HEK293T (cell line): ENCODE data around the gene MAP4K1.

Source experiments
- ARNT ChIP-seq: fragments of 450-650 bp; IDR thresholded peaks from 2 replicates; pipeline ENCODE4 v1.6.1; 2017; ENCODE audit warnings: mild to moderate bottlenecking
- BHLHE40 ChIP-seq: fragments of 450-650 bp; IDR thresholded peaks from 2 replicates; pipeline ENCODE4 v1.6.1; 2016; ENCODE audit warnings: mild to moderate bottlenecking, moderate library complexity, borderline replicate concordance
- FOXA1 ChIP-seq: fragments of 450-650 bp; IDR thresholded peaks from 2 replicates; pipeline ENCODE4 v1.6.1; 2016; ENCODE audit warnings: mild to moderate bottlenecking
- FOXK2 ChIP-seq: fragments of 450-650 bp; IDR thresholded peaks from 2 replicates; pipeline ENCODE4 v1.6.1; 2016; ENCODE audit warnings: mild to moderate bottlenecking
- FOXM1 ChIP-seq: fragments of 450-650 bp; IDR thresholded peaks from 2 replicates; pipeline ENCODE4 v1.6.1; 2017; ENCODE audit warnings: mild to moderate bottlenecking, borderline replicate concordance
- HDGF ChIP-seq: fragments of 450-650 bp; IDR thresholded peaks from 2 replicates; pipeline ENCODE4 v1.6.1; 2017; ENCODE audit warnings: antibody characterized with exemption, borderline replicate concordance
- L3MBTL2 ChIP-seq: fragments of 450-650 bp; conservative IDR thresholded peaks from 2 replicates; pipeline ENCODE4 v1.6.1; 2016; ENCODE audit warnings: mild to moderate bottlenecking
- NFRKB ChIP-seq: fragments of 450-650 bp; IDR thresholded peaks from 2 replicates; pipeline ENCODE4 v1.6.1; 2016; ENCODE audit warnings: mild to moderate bottlenecking, moderate library complexity
- PKNOX1 ChIP-seq: fragments of 450-650 bp; IDR thresholded peaks from 2 replicates; pipeline ENCODE4 v1.6.1; 2016
- SP1 ChIP-seq: fragments of 450-650 bp; IDR thresholded peaks from 2 replicates; pipeline ENCODE4 v1.6.1; 2017
- SUZ12 ChIP-seq: fragments of 450-650 bp; IDR thresholded peaks from 2 replicates; pipeline ENCODE4 v1.6.1; 2016; ENCODE audit warnings: mild to moderate bottlenecking
- TARDBP ChIP-seq: fragments of 450-650 bp; IDR thresholded peaks from 2 replicates; pipeline ENCODE4 v1.6.1; 2016
- ZNF384 ChIP-seq: fragments of 450-650 bp; IDR thresholded peaks from 2 replicates; pipeline ENCODE4 v1.6.1; 2016

- TF ChIP-seq FOXA1 (no peak), SP1 (no peak), FOXM1 (no peak), PKNOX1 (no peak), ARNT (no peak), ZNF384 (no peak), BHLHE40 (no peak), HDGF (no peak), TARDBP (no peak), SUZ12 (no peak), FOXK2 (no peak), L3MBTL2 (no peak), NFRKB (no peak)
Observed at GRCh38 chr19:38665219-38665931, 47.6 kb upstream of the MAP4K1 start.
